Urinary bladder (tissue), 4 donors: ENCODE results near the gene CHST2. TPM values are rescaled to one million over a fixed set of nuclear protein-coding genes. Genes with fewer than 3 reads are reported as not detected.

Experiments
- DNase-seq: peaks from one replicate; pipeline ENCODE4 v3.0.0-alpha.2; 2015; ENCODE audit errors: extremely low spot score
- H3K27ac ChIP-seq: one replicate; pipeline ENCODE4 v1.5.1; 2013; ENCODE audit warnings: low read depth, mild to moderate bottlenecking, moderate library complexity
- H3K36me3 ChIP-seq: one replicate; pipeline ENCODE4 v1.6.1; 2013; ENCODE audit warnings: mild to moderate bottlenecking, moderate library complexity; ENCODE audit not compliant: insufficient read depth
- H3K4me1 ChIP-seq: one replicate; pipeline ENCODE4 v1.6.1; 2013; ENCODE audit warnings: mild to moderate bottlenecking, moderate library complexity; ENCODE audit not compliant: insufficient read depth
- H3K4me3 ChIP-seq: one replicate; pipeline ENCODE4 v1.5.1; 2013; ENCODE audit warnings: low read depth, low read length
- WGBS: extraction: QIAGEN DNeasy Blood & Tissue Kit; methylation state at CpG from one replicate; pipeline ENCODE4 v1.1.7; 2013; 5-methylcytosine and 5-hydroxymethylcytosine counted together
- polyA plus RNA-seq: library from polyadenylated mRNA; stranded (reverse); fragments of 200-250 nt; gene quantifications from one replicate; pipeline ENCODE4 v1.2.3, GENCODE V29; 2013
- total RNA-seq: library from RNA; depleted of rRNA; stranded (reverse); fragments of >200 nt; gene quantifications from one replicate; pipeline ENCODE4 v1.2.3, GENCODE V29; 2014
- donor health status: healthy with polysubstance abuse.
- donor health status: healthy.

The CHST2 gene
- total and polyA plus RNA-seq, 2 donors = 6.4 to 18.5 TPM

- 77% methylated on average over 5 of the region's 5 CpGs for WGBS
- Histone ChIP-seq H3K4me1 (no peaks in the 10 kb centered on the region), H3K4me3 (no peak overlapping the region), H3K27ac (no peak overlapping the region), H3K36me3 (no peaks in the 10 kb centered on the region)
- DNase-seq = no peak
Measured at GRCh38 chr3:143128227-143128955, 8.8 kb downstream of the CHST2 start.

- Histone ChIP-seq H3K27ac (no peak overlapping the region), H3K4me3 (no peak overlapping the region), H3K36me3 (no peaks in the 10 kb centered on the region), H3K4me1 (no peaks in the 10 kb centered on the region)
- DNase-seq = no peak
- 91% methylated on average over 3 of the region's 3 CpGs for WGBS
Measured at GRCh38 chr3:143132246-143132980, 12.8 kb downstream of the CHST2 start.

DNA sequence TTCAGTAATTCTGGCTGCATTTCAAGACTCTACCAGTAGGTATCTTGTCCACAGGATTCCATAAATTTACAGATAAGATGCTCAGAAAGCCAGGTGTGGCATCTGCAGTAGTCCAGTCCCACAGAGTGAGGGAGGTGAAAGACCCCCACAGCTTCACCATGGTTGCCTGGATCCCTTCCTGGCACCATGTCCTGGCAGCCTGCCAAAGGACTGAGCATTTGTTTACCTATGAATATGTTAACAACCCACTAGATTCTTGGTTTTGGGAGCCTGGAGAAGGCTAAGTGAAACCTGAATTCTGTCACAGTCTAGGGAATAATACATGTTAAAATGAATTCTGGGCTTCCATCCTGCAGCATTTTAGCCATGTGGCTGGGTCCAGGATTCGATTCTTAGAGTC, 14.9 kb downstream of the CHST2 start:
- 39% methylated on average over 1 of the region's 1 CpG for WGBS
- Histone ChIP-seq H3K4me3 (no peak overlapping the region), H3K27ac (no peak overlapping the region), H3K4me1 (no peaks in the 10 kb centered on the region), H3K36me3 (no peaks in the 10 kb centered on the region)
- DNase-seq = no peak

DNA sequence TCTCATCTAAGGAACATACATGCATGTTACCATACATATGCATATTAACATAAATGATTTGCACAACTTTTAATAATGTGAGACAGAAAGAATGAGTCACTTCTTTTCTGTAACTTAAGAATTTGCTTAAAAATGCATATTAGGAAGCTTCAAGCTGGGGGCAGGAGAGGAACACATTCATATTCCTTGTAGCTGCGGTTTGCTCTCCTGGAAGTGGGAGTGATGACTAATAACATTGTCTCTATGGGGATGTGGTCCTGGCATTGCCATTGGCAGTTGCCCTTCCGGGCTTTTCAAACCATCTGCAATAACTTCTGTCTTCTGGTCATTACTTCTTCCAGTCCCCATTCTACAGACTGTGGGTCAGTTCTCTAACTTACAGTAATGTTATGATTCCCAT, 15.6 kb downstream of the CHST2 start:
- Histone ChIP-seq H3K36me3 (no peaks in the 10 kb centered on the region), H3K4me1 (no peaks in the 10 kb centered on the region), H3K27ac (no peak overlapping the region), H3K4me3 (no peak overlapping the region)
- 67% methylated on average over 2 of the region's 2 CpGs for WGBS
- DNase-seq = no peak

- no peak for DNase-seq
- Histone ChIP-seq H3K4me1 (no peaks in the 10 kb centered on the region), H3K36me3 (no peaks in the 10 kb centered on the region), H3K4me3 (no peak overlapping the region), H3K27ac (no peak overlapping the region)
- 73% methylated on average over 2 of the region's 2 CpGs for WGBS
Measured at GRCh38 chr3:143137435-143138036, 18.0 kb downstream of the CHST2 start.

- 90% methylated on average over 3 of the region's 3 CpGs for WGBS
- Histone ChIP-seq H3K36me3 (no peaks in the 10 kb centered on the region), H3K27ac (no peak overlapping the region), H3K4me1 (no peaks in the 10 kb centered on the region), H3K4me3 (no peak overlapping the region)
- DNase-seq = no peak
Measured at GRCh38 chr3:143138953-143139352, 19.4 kb downstream of the CHST2 start.

- WGBS = 67% methylated on average over 7 of the region's 7 CpGs
- Histone ChIP-seq H3K36me3 (no peaks in the 10 kb centered on the region), H3K27ac (no peak overlapping the region), H3K4me1 (no peaks in the 10 kb centered on the region), H3K4me3 (no peak overlapping the region)
- DNase-seq = no peak
Measured at GRCh38 chr3:143139762-143140161, 20.2 kb downstream of the CHST2 start.

DNA sequence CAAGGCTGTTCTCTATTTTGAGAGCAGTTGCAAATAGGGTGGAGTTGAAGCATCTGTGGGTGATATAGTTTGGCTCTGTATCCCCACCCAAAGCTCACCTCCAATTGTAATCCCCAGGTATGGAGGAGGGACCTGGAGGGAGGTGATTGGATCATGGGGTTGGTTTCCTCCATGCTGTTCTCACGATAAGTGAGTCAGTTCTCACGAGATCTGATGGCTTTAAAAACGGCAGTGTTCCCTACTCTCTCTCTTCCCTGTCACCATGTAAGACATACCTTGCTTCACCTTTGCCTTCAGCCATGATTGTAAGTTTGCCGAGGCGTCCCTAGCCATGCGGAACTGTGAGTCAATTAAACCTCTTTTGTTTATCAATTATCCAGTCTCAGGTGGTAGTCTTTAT, 21.0 kb downstream of the CHST2 start:
- H3K4me3 ChIP-seq = no peak overlapping the region
- H3K36me3 ChIP-seq = no peaks in the 10 kb centered on the region
- whole genome bisulfite sequencing = 94% methylated on average over 6 of the region's 6 CpGs
- no peaks in the 10 kb centered on the region for H3K4me1 ChIP-seq
- H3K27ac ChIP-seq = no peak overlapping the region
- no peak for DNase-seq

- 93% methylated on average over 17 of the region's 17 CpGs for WGBS
Measured at GRCh38 chr3:143142354-143142753, 22.8 kb downstream of the CHST2 start.

DNA sequence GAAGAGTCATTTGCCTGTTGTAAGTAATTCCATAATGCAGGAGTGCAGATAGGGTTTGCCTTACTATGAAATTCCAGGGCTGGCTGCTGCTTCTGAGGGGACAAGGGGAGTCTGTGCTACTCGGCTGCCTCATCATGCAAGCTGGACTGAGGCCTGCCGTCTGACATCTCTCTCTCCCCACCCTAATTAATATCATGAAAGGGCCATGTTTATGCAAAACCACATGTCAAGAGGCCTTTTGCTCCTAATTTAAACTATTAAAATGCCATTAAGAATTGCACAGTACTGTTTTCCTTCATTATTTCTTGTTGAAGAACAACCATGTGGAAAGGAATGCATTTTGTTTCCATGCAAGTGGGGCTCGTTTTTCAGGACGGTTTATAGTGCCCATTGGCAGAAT, 26.3 kb downstream of the CHST2 start:
- WGBS = 75% methylated on average over 4 of the region's 4 CpGs

More at GRCh38 chr3:143142354-143142753, 22.8 kb downstream of the CHST2 start:
- Histone ChIP-seq H3K4me3 (no peak overlapping the region), H3K27ac (no peak overlapping the region), H3K4me1 (no peaks in the 10 kb centered on the region), H3K36me3 (no peaks in the 10 kb centered on the region)
- no peak for DNase-seq

GRCh38 chr3:143146486-143147274, 27.1 kb downstream of the CHST2 start:
- H3K27ac ChIP-seq = no peak overlapping the region
- 80% methylated on average over 12 of the region's 12 CpGs for WGBS
- H3K4me1 ChIP-seq = no peaks in the 10 kb centered on the region
- no peak overlapping the region for H3K4me3 ChIP-seq
- no peak for DNase-seq
- H3K36me3 ChIP-seq = no peaks in the 10 kb centered on the region

More for the DNA sequence above, 26.3 kb downstream of the CHST2 start:
- Histone ChIP-seq H3K4me3 (no peak overlapping the region), H3K4me1 (no peaks in the 10 kb centered on the region), H3K27ac (no peak overlapping the region), H3K36me3 (no peaks in the 10 kb centered on the region)
- DNase-seq = no peak

DNA sequence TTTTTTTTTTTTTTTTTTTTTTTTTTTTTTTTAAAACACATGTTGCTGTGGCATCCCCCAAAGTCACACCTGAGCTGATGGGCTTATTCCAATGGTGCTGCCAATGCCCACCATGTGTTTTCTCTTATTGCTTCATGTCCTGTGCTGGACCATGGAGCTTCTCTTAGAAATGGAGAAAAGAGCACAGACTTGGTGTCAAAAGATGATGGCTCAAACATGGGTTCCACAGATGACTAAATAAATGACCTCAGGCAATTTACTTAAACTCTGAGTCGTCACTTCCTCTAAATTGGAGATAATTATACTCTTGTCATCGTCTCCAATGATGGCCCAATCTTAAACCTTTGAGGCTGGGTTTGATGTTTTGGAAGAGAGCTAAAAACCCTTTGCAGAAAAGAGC, 28.1 kb downstream of the CHST2 start:
- no peaks in the 10 kb centered on the region for H3K4me1 ChIP-seq
- no peak overlapping the region for H3K27ac ChIP-seq
- no peak overlapping the region for H3K4me3 ChIP-seq
- no peaks in the 10 kb centered on the region for H3K36me3 ChIP-seq
- WGBS = 77% methylated on average over 2 of the region's 2 CpGs
- DNase-seq = no peak

- no peak overlapping the region for H3K27ac ChIP-seq
- WGBS = 96% methylated on average over 3 of the region's 3 CpGs
- no peak overlapping the region for H3K4me3 ChIP-seq
- no peaks in the 10 kb centered on the region for H3K4me1 ChIP-seq
- H3K36me3 ChIP-seq = no peaks in the 10 kb centered on the region
- DNase-seq = no peak
Measured at GRCh38 chr3:143150071-143150470, 30.5 kb downstream of the CHST2 start.
